Neuronal stem cell (in vitro differentiated cells): ENCODE data around the gene SOX9.
"Not testable (repeated sequence)": the region's sequence is repeated elsewhere in the genome, so short reads cannot be mapped to it uniquely, and the experiment has no call there.

Source experiments
- DNase-seq: peaks from one replicate; pipeline ENCODE4 v3.0.0-alpha.2; 2013; ENCODE audit warnings: low spot score
- H2AFZ ChIP-seq: one replicate; pipeline ENCODE4 v1.6.1; 2013; ENCODE audit warnings: mild to moderate bottlenecking, low read length, inconsistent platforms
- H2AK5ac ChIP-seq: 2 replicates; pipeline ENCODE4 v1.6.1; 2013; ENCODE audit warnings: low read depth, mild to moderate bottlenecking, inconsistent platforms, low read length, moderate library complexity, mixed read lengths
- H2BK120ac ChIP-seq: 2 replicates; pipeline ENCODE4 v1.6.1; 2013; ENCODE audit warnings: low read depth, mild to moderate bottlenecking, inconsistent platforms, low read length, moderate library complexity, mixed read lengths
- H2BK12ac ChIP-seq: one replicate; pipeline ENCODE4 v1.6.1; 2013; ENCODE audit warnings: low read length, inconsistent platforms
- H2BK15ac ChIP-seq: 2 replicates; pipeline ENCODE4 v1.6.1; 2013; ENCODE audit warnings: mild to moderate bottlenecking, low read length, inconsistent platforms, mixed read lengths
- H2BK5ac ChIP-seq: one replicate; pipeline ENCODE4 v1.6.1; 2013; ENCODE audit warnings: inconsistent platforms, mild to moderate bottlenecking, low read length, moderate library complexity
- H3K14ac ChIP-seq: one replicate; pipeline ENCODE4 v1.6.1; 2013; ENCODE audit warnings: low read length, inconsistent platforms
- H3K18ac ChIP-seq: 2 replicates; pipeline ENCODE4 v1.6.1; 2013; ENCODE audit warnings: low read length, inconsistent platforms
- H3K23ac ChIP-seq: 2 replicates; pipeline ENCODE4 v1.6.1; 2013; ENCODE audit warnings: low read depth, mild to moderate bottlenecking, mixed read lengths, low read length, inconsistent platforms; ENCODE audit not compliant: poor library complexity
- H3K27ac ChIP-seq: replicated peaks from 3 replicates; pipeline ENCODE4 v1.5.1; 2013; ENCODE audit warnings: low read length, inconsistent platforms
- H3K27me3 ChIP-seq, 3 experiments: 2 replicates each; pipeline ENCODE4 v1.6.1; 2013; ENCODE audit warnings: low read length in 3 of 3, mild to moderate bottlenecking in 2 of 3, inconsistent platforms in 1 of 3, low read depth in 1 of 3, mixed read lengths in 1 of 3, moderate library complexity in 1 of 3; ENCODE audit not compliant: control insufficient read depth in 3 of 3, insufficient read depth in 3 of 3
- H3K36me3 ChIP-seq, 2 donors: replicated peaks in 1 of 2; 2 replicates each; pipeline ENCODE4 v1.6.1; 2013; ENCODE audit warnings: low read length in 2 of 2; ENCODE audit not compliant: control insufficient read depth in 2 of 2, insufficient read depth in 2 of 2
- H3K4ac ChIP-seq: 2 replicates; pipeline ENCODE4 v1.6.1; 2013; ENCODE audit warnings: inconsistent platforms, mild to moderate bottlenecking, low read length, moderate library complexity
- H3K4me1 ChIP-seq, 2 donors: 1 replicate in 1 of 2; 2 replicates in 1 of 2; pipeline ENCODE4 v1.6.1; 2013; ENCODE audit warnings: low read length in 2 of 2, low read depth in 1 of 2; ENCODE audit not compliant: control insufficient read depth in 2 of 2, insufficient read depth in 1 of 2
- H3K4me2 ChIP-seq: one replicate; pipeline ENCODE4 v1.6.1; 2013; ENCODE audit warnings: mild to moderate bottlenecking, low read length, inconsistent platforms; ENCODE audit not compliant: insufficient read depth, poor library complexity, severe bottlenecking
- H3K4me3 ChIP-seq, 2 donors: 2 replicates each; pipeline ENCODE4 v1.5.1; 2013; ENCODE audit warnings: low read length in 2 of 2, mild to moderate bottlenecking in 2 of 2, inconsistent platforms in 1 of 2, moderate library complexity in 1 of 2
- H3K79me1 ChIP-seq: one replicate; pipeline ENCODE4 v1.6.1; 2013; ENCODE audit warnings: low read depth, mild to moderate bottlenecking, inconsistent platforms, low read length, moderate library complexity
- H3K9ac ChIP-seq: one replicate; pipeline ENCODE4 v1.6.1; 2013; ENCODE audit warnings: mild to moderate bottlenecking, low read depth, low read length, inconsistent platforms; ENCODE audit not compliant: poor library complexity
- H3K9me3 ChIP-seq, 2 donors: replicated peaks in 1 of 2; 2 replicates each; pipeline versions ENCODE3 to v1.6.1; 2013; ENCODE audit warnings: low read length in 2 of 2, mild to moderate bottlenecking in 2 of 2, inconsistent platforms in 1 of 2, low read depth in 1 of 2, mixed read lengths in 1 of 2, moderate library complexity in 1 of 2; ENCODE audit not compliant: control insufficient read depth in 2 of 2, insufficient read depth in 1 of 2
- H4K8ac ChIP-seq: one replicate; pipeline ENCODE4 v1.6.1; 2013; ENCODE audit warnings: low read depth, mild to moderate bottlenecking, inconsistent platforms, low read length, moderate library complexity
- H4K91ac ChIP-seq: one replicate; pipeline ENCODE4 v1.6.1; 2013; ENCODE audit warnings: low read length, low read depth, mild to moderate bottlenecking, inconsistent platforms; ENCODE audit not compliant: poor library complexity
- WGBS, 2 donors: extraction: QIAGEN DNeasy Blood & Tissue Kit; methylation state at CpG; one replicate each; pipeline ENCODE4 v1.1.7; 2013; ENCODE audit warnings: missing lambda C conversion rate in 2 of 2, mixed read lengths in 1 of 2; ENCODE audit not compliant: insufficient read length in 2 of 2, insufficient replicate concordance in 1 of 2; ENCODE audit errors: extremely low coverage in 2 of 2; 5-methylcytosine and 5-hydroxymethylcytosine counted together

SOX9 gene

GRCh38 chr17:72141336-72141735 is 20.5 kb downstream of the SOX9 start:
- Histone ChIP-seq H4K8ac (no peak overlapping the region), H3K14ac (no peak overlapping the region), H4K91ac (no peak overlapping the region), H2BK15ac (no peak overlapping the region), H3K4me1 (peaks cover 0 to 7% of the 10 kb centered on the region in 2 donors), H3K4ac (no peak overlapping the region), H3K27me3 (no peaks in the 10 kb centered on the region), H2AK5ac (no peak overlapping the region), H3K79me1 (no peaks in the 10 kb centered on the region), H3K4me3 (no peak overlapping the region), H2AFZ (no peak overlapping the region), H2BK5ac (no peak overlapping the region), H3K36me3 (no peaks in the 10 kb centered on the region), H3K27ac (no peak overlapping the region), H3K23ac (no peak overlapping the region), H3K4me2 (no peak overlapping the region), H3K9ac (no peak overlapping the region), H3K9me3 (no peaks in the 10 kb centered on the region), H3K18ac (no peak overlapping the region), H2BK12ac (no peak overlapping the region), H2BK120ac (no peak overlapping the region)
- no peak for DNase-seq
- WGBS, 2 donors, result no CpG with 5 or more reads among the region's 7 CpGs

- H2BK12ac ChIP-seq, H3K4ac ChIP-seq, H3K4me2 ChIP-seq, H3K79me1 ChIP-seq, H4K8ac ChIP-seq, H3K27me3 ChIP-seq, H3K27ac ChIP-seq, H3K9ac ChIP-seq, H2BK120ac ChIP-seq, H3K23ac ChIP-seq, H2BK15ac ChIP-seq, H3K14ac ChIP-seq, DNase-seq, H3K18ac ChIP-seq, H3K9me3 ChIP-seq, H2AK5ac ChIP-seq, H4K91ac ChIP-seq, H3K4me3 ChIP-seq, H3K36me3 ChIP-seq, H2BK5ac ChIP-seq, H3K4me1 ChIP-seq, H2AFZ ChIP-seq: not testable (repeated sequence)
- no CpG with 5 or more reads among the region's 11 CpGs for WGBS, 2 donors
These were observed 21.3 kb downstream of the SOX9 start for GRCh38 chr17:72142097-72142496.

- Histone ChIP-seq H2BK15ac (no peak overlapping the region), H2BK120ac (no peak overlapping the region), H2AFZ (no peak overlapping the region), H3K27ac (no peak overlapping the region), H3K4me1 (peaks cover 0 to 5% of the 10 kb centered on the region in 2 donors), H2BK5ac (no peak overlapping the region), H3K4me3 (no peak overlapping the region), H3K4me2 (no peak overlapping the region), H2AK5ac (no peak overlapping the region), H3K23ac (no peak overlapping the region), H3K4ac (no peak overlapping the region), H3K14ac (no peak overlapping the region), H4K8ac (no peak overlapping the region), H3K27me3 (no peaks in the 10 kb centered on the region), H3K9me3 (no peaks in the 10 kb centered on the region), H3K79me1 (no peaks in the 10 kb centered on the region), H2BK12ac (no peak overlapping the region), H3K9ac (no peak overlapping the region), H4K91ac (no peak overlapping the region), H3K36me3 (no peaks in the 10 kb centered on the region), H3K18ac (no peak overlapping the region)
- DNase-seq, result no peak
- no CpG with 5 or more reads among the region's 2 CpGs for WGBS, 2 donors
These were observed 21.8 kb downstream of the SOX9 start for GRCh38 chr17:72142614-72143013.

GRCh38 chr17:72143245-72143644 is 22.4 kb downstream of the SOX9 start:
- H3K79me1 ChIP-seq, result no peaks in the 10 kb centered on the region
- H3K18ac ChIP-seq, result no peak overlapping the region
- no peaks in the 10 kb centered on the region for H3K9me3 ChIP-seq
- no peak overlapping the region for H3K4me2 ChIP-seq
- no peak overlapping the region for H2BK120ac ChIP-seq
- no peak overlapping the region for H4K91ac ChIP-seq
- no peaks in the 10 kb centered on the region for H3K36me3 ChIP-seq
- H4K8ac ChIP-seq, result no peak overlapping the region
- H3K9ac ChIP-seq, result no peak overlapping the region
- no CpG with 5 or more reads among the region's 5 CpGs for whole genome bisulfite sequencing, 2 donors
- no peak overlapping the region for H2BK12ac ChIP-seq
- peaks cover 0 to 5% of the 10 kb centered on the region in 2 donors for H3K4me1 ChIP-seq
- no peak overlapping the region for H3K27ac ChIP-seq
- DNase-seq, result no peak
- H3K4me3 ChIP-seq, result no peak overlapping the region
- no peak overlapping the region for H3K23ac ChIP-seq
- no peaks in the 10 kb centered on the region for H3K27me3 ChIP-seq
- H3K4ac ChIP-seq, result no peak overlapping the region
- H2BK15ac ChIP-seq, result no peak overlapping the region
- no peak overlapping the region for H2AK5ac ChIP-seq
- no peak overlapping the region for H3K14ac ChIP-seq
- no peak overlapping the region for H2BK5ac ChIP-seq
- H2AFZ ChIP-seq, result no peak overlapping the region
